ENCODE results near the gene PTGR3. TPM values are rescaled to one million over a fixed set of nuclear protein-coding genes. Genes with fewer than 3 reads are reported as not detected.

PTGR3 gene
- total RNA-seq, 4 donors from 2014 or later, result 4.9 to 30.8 (median 21.7) TPM

GRCh38 chr18:75202696-75203365 is 6.1 kb downstream of the PTGR3 start:
- peaks cover 4 to 22% of the 10 kb centered on the region in 2 donors for H3K4me1 ChIP-seq
- intact Hi-C loops (cut with DNase I; ENCODE audit: low total_unique reads), result no loop called here
- no peak for DNase-seq
- no peaks in the 10 kb centered on the region for H3K36me3 ChIP-seq
- no peak overlapping the region for H3K4me3 ChIP-seq
- TF ChIP-seq CTCF (IDR thresholded peaks at IDR 0.05) (no peak), POLR2A (IDR thresholded peaks at IDR 0.05) (no peak)
- peak overlapping the region in 1 of 2 donors; percentile 36 for H3K27ac ChIP-seq
- H3K9me3 ChIP-seq, result no peaks in the 10 kb centered on the region
- H3K27me3 ChIP-seq, result no peaks in the 10 kb centered on the region

- H3K4me3 ChIP-seq, result no peak overlapping the region
- H3K4me1 ChIP-seq, result peaks cover 0 to 16% of the 10 kb centered on the region in 2 donors
- H3K27me3 ChIP-seq, result no peaks in the 10 kb centered on the region
- intact Hi-C loops (cut with DNase I; ENCODE audit: low total_unique reads), result no loop called here
- no peak for DNase-seq
- H3K27ac ChIP-seq, result no peak overlapping the region
- TF ChIP-seq CTCF (IDR thresholded peaks at IDR 0.05) (no peak), POLR2A (IDR thresholded peaks at IDR 0.05) (no peak)
- no peaks in the 10 kb centered on the region for H3K9me3 ChIP-seq
- no peaks in the 10 kb centered on the region for H3K36me3 ChIP-seq
These were observed 7.4 kb downstream of the PTGR3 start for GRCh38 chr18:75201282-75202270.

- no peaks in the 10 kb centered on the region for H3K9me3 ChIP-seq
- no peaks in the 10 kb centered on the region for H3K27me3 ChIP-seq
- H3K4me3 ChIP-seq, result no peak overlapping the region
- no peak overlapping the region for H3K27ac ChIP-seq
- DNase-seq, result no peak
- intact Hi-C loops (cut with DNase I; ENCODE audit: low total_unique reads), result no loop called here
- H3K36me3 ChIP-seq, result no peaks in the 10 kb centered on the region
- H3K4me1 ChIP-seq, result peaks cover 0 to 16% of the 10 kb centered on the region in 2 donors
- TF ChIP-seq POLR2A (IDR thresholded peaks at IDR 0.05) (no peak), CTCF (IDR thresholded peaks at IDR 0.05) (no peak)
These were observed 8.2 kb downstream of the PTGR3 start for GRCh38 chr18:75200605-75201280.

GRCh38 chr18:75200071-75200470 is 8.9 kb downstream of the PTGR3 start:
- Histone ChIP-seq H3K4me3 (no peak overlapping the region), H3K9me3 (no peaks in the 10 kb centered on the region), H3K27ac (no peak overlapping the region), H3K36me3 (no peaks in the 10 kb centered on the region), H3K4me1 (peaks cover 0 to 14% of the 10 kb centered on the region in 2 donors), H3K27me3 (no peaks in the 10 kb centered on the region)
- DNase-seq, result no peak
- no peak for TF ChIP-seq POLR2A (IDR thresholded peaks at IDR 0.05)
- no peak for TF ChIP-seq CTCF (IDR thresholded peaks at IDR 0.05)
- intact Hi-C loops (cut with DNase I; ENCODE audit: low total_unique reads), result no loop called here

Measured in uterus (tissue), 4 donors.